HG02884 (cell line): ENCODE data around the gene SLC25A38.

Experiments used
- ATAC-seq: cut with Tn5 transposase; IDR thresholded peaks from one replicate; pipeline ENCODE4 v1.9.1; 2021; ENCODE audit warnings: mild to moderate bottlenecking, moderate library complexity; ENCODE audit not compliant: unreplicated experiment

The SLC25A38 gene

GRCh38 chr3:39432342-39432741 lies 49.2 kb downstream of the SLC25A38 start:
- ATAC-seq, result no peak

DNA sequence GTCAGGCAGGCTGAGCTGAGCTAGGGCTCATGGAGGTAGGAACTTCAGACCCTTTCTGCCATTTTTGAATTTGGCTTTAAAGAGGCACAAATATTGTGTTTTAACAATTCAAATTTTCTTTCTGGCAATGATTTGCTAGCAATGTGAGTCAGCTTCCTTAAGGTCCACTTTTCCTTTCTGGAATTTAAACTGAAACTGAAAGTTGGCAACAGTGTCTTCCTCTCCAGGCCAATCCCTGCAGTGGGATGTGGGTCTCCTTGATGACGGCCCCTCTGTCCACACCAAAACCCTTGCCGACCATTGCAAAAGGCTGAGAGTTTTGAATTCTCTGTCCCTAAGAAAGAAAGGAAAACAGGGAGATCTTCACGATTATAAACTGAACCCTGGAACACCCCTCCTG lies 50.5 kb downstream of the SLC25A38 start:
- no peak for ATAC-seq

DNA sequence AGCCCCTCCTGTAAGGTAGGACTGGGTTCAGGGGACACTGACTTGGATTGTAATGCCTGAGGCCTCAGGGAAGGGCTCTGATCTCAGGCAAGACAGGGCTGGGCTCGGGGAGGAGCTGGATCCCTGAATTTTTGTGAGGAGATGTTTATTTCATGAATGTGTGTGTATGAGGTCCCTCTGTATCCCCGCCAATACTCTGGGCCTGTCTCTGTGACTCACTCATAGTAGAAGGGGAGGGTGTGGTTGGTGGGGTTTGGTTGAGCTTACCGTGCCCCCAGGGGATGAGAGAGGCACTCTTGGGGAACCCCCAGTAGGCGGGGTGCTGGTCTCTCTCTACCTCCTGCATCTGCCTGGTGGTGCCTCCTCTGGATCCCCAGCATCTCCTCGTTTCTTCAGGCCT lies 51.4 kb downstream of the SLC25A38 start:
- peak; percentile 51 for ATAC-seq

GRCh38 chr3:39435006-39435748 lies 52.0 kb downstream of the SLC25A38 start:
- ATAC-seq, result no peak

DNA sequence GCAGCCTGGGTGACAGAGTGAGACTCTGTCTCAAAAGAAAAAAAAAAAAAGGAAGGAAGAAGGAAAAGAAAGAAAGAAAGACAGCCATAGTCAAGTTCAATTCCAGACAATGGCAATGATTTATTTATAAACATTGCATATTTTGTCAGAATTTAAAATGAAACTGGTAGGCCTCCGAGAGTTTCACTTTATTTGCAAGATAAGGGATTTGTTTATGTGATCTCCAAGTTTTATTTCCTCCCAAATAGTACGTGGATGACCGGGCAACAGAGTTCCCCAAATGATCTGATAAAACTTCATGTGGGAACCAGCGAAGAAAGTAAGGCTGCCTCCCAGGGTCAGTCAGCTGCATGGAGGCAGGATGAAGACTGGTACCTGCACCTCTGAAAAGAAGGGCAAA lies 55.7 kb downstream of the SLC25A38 start:
- ATAC-seq, result no peak

DNA sequence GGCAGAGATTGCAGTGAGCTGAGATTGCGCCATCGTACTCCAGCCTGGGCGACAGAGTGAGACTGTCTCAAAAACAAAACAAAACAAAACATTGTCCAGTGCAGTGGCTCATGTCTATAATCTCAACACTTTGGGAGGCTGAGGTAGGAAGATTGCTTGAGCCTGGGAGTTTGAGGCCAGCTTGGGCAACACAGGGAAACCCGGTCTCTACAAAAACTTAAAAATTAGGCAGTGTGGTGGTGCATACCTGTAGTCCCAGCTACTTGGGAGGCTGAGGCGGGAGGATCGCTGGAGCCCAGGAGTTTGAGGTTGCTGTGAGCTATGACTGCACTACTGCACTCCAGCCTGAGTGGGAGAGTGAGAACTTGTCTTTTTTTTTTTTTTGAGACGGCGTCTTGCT lies 57.1 kb downstream of the SLC25A38 start:
- ATAC-seq, result no peak

DNA sequence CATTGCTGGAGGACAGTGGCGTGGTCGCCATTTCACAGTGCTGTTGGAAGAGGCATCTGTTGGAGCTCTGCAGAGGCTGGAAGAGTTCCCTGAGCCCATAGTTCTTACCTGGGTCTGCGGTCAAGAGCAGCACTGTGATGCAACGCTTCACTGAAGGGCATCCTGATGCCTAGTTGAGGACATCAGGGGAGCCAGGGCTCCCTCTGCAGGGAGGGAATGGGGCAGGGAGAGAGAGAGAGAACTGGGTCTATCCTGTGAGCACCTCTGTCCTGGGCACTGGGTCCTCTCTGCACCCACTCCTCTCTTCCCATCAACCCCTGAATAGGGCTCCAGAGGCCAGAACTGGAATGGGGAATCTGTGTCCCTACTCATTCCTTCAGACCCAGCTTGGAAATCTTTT lies 60.4 kb downstream of the SLC25A38 start:
- ATAC-seq, result no peak

DNA sequence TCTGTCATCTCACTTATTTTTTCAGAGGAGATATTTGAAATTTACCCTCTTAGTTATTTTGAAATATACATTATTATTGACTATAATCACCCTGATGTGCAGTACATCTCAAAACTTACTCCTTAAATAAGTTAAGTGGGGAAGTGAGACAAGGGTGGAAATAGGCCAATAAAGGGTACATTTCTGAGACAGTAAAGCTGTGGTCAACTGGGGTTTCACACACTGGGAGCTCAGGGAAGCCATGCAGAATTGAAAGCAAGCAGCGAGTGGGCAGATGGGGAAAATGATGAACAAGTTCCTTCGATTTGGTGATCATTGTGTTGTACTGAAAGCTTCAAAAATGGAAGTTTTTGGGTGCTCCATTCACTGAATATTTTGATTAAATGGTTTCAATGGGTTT lies 62.8 kb downstream of the SLC25A38 start:
- no peak for ATAC-seq

- no peak for ATAC-seq
These were observed 63.3 kb downstream of the SLC25A38 start for GRCh38 chr3:39446444-39446843.
